GM18505 (cell line): ENCODE results near the gene TMEM97.
"Not testable (repeated sequence)": the region's sequence is repeated elsewhere in the genome, so short reads cannot be mapped to it uniquely, and the experiment has no call there.

Experiments used
- ATAC-seq: cut with Tn5 transposase; IDR thresholded peaks from one replicate; pipeline ENCODE4 v1.9.1; 2021; ENCODE audit not compliant: unreplicated experiment
- POLR2A ChIP-seq: IDR thresholded peaks from 4 replicates; pipeline ENCODE4 v1.6.1; 2011; ENCODE audit warnings: borderline replicate concordance; ENCODE audit not compliant: insufficient read depth, insufficient read length; ENCODE audit errors: extremely low read depth

Gene TMEM97

GRCh38 chr17:28318759-28319597, at the start of gene TMEM97:
Gene TMEM97 (plus strand): TSS chr17:28319200. CDS start chr17:28319240, 40 bp downstream.
- ATAC-seq, result peak; percentile 94
- TF ChIP-seq POLR2A, result peak; percentile 75

- no peak for TF ChIP-seq POLR2A
- ATAC-seq, result no peak
Measured at GRCh38 chr17:28270055-28270454, 48.9 kb upstream of the TMEM97 start.

GRCh38 chr17:28270926-28271325, 48.1 kb upstream of the TMEM97 start:
- no peak for ATAC-seq
- TF ChIP-seq POLR2A, result no peak

GRCh38 chr17:28271431-28271830, 47.6 kb upstream of the TMEM97 start:
- TF ChIP-seq POLR2A, result no peak
- no peak for ATAC-seq

- no peak for TF ChIP-seq POLR2A
Measured at GRCh38 chr17:28272166-28272565, 46.8 kb upstream of the TMEM97 start.

GRCh38 chr17:28273341-28273740, 45.7 kb upstream of the TMEM97 start:
- not testable (repeated sequence) for ATAC-seq

More at GRCh38 chr17:28272166-28272565, 46.8 kb upstream of the TMEM97 start:
- no peak for ATAC-seq

GRCh38 chr17:28274591-28275265, 44.3 kb upstream of the TMEM97 start:
- no peak for TF ChIP-seq POLR2A
- no peak for ATAC-seq

GRCh38 chr17:28276011-28276410, 43.0 kb upstream of the TMEM97 start:
- no peak for TF ChIP-seq POLR2A
- no peak for ATAC-seq

- no peak for TF ChIP-seq POLR2A
- no peak for ATAC-seq
Measured at GRCh38 chr17:28279411-28279810, 39.6 kb upstream of the TMEM97 start.

- no peak for ATAC-seq
- no peak for TF ChIP-seq POLR2A
Measured at GRCh38 chr17:28280826-28281225, 38.2 kb upstream of the TMEM97 start.

- no peak for TF ChIP-seq POLR2A
- no peak for ATAC-seq
Measured at GRCh38 chr17:28282596-28282995, 36.4 kb upstream of the TMEM97 start.

- no peak for TF ChIP-seq POLR2A
- no peak for ATAC-seq
Measured at GRCh38 chr17:28285965-28286364, 33.0 kb upstream of the TMEM97 start.

GRCh38 chr17:28290703-28291102, 28.3 kb upstream of the TMEM97 start:
- no peak for TF ChIP-seq POLR2A
- ATAC-seq, result no peak

GRCh38 chr17:28291780-28292330, 27.1 kb upstream of the TMEM97 start:
- no peak for TF ChIP-seq POLR2A
- no peak for ATAC-seq

GRCh38 chr17:28292878-28293277, 26.1 kb upstream of the TMEM97 start:
- not testable (repeated sequence) for ATAC-seq

GRCh38 chr17:28293994-28294393, 25.0 kb upstream of the TMEM97 start:
- no peak for ATAC-seq
- TF ChIP-seq POLR2A, result no peak
